ENCODE data around the gene LRRC46. TPM values are rescaled to one million over a fixed set of nuclear protein-coding genes. Genes with fewer than 3 reads are reported as not detected.

Gene LRRC46
- total and polyA plus RNA-seq, 9 of the 15 experiments (the other 6 are each of a cell fraction or from before 2014, with no cell fraction given), result 0.39 to 1.4 (median 0.53) TPM; not detected in 1

- peak; percentile 22; the same call in 1 of the 2 replicates for TF ChIP-seq JUN (IDR thresholded peaks at IDR 0.05; ENCODE audit: borderline replicate concordance, low read depth, low read length)
- no peak for TF ChIP-seq JUN (CRISPR knock-in tag; IDR thresholded peaks at IDR 0.05; ENCODE audit: borderline replicate concordance)
- TF ChIP-seq KLF1 (tag; IDR thresholded peaks at IDR 0.05), result no peak
- no peak for TF ChIP-seq ZNF512 (tag; IDR thresholded peaks at IDR 0.05)
- TF ChIP-seq ATF4 (CRISPR knock-in tag; IDR thresholded peaks at IDR 0.05), result peak; percentile 39; the same call in 1 of the 2 replicates
- TF ChIP-seq ILK (tag; IDR thresholded peaks at IDR 0.05; ENCODE audit: borderline replicate concordance, low read depth), result no peak
- TF ChIP-seq MYNN (IDR thresholded peaks at IDR 0.05), result no peak
- no peak for TF ChIP-seq MYNN (CRISPR knock-in tag; IDR thresholded peaks at IDR 0.05)
- TF ChIP-seq THRAP3 (IDR thresholded peaks at IDR 0.05; ENCODE audit: borderline replicate concordance), result no peak
- peak; percentile 24; the same call in 1 of the 2 replicates for TF ChIP-seq MYC (IDR thresholded peaks at IDR 0.05; ENCODE audit: low read depth, low read length)
- TF ChIP-seq MYC (CRISPR knock-in tag; IDR thresholded peaks at IDR 0.05; ENCODE audit: borderline replicate concordance, low read depth), result no peak
- TF ChIP-seq GATAD2A (IDR thresholded peaks at IDR 0.05), result no peak
- TF ChIP-seq ZNF384 (IDR thresholded peaks at IDR 0.05; ENCODE audit: low read depth, low read length), result no peak
- peak; percentile 50 for TF ChIP-seq CEBPB (tag; IDR thresholded peaks at IDR 0.05)
- TF ChIP-seq ARID1B (IDR thresholded peaks at IDR 0.05), result peak; percentile 67
- TF ChIP-seq ASH1L (IDR thresholded peaks at IDR 0.05; ENCODE audit: borderline replicate concordance, low read depth, partially characterized antibody), result no peak
- peak; percentile 91 for TF ChIP-seq NFIC (IDR thresholded peaks at IDR 0.05)
- TF ChIP-seq ARHGAP35 (IDR thresholded peaks at IDR 0.05; ENCODE audit: partially characterized antibody), result no peak
- peak; percentile 75; the same call in 1 of the 2 replicates for TF ChIP-seq SMARCE1 (IDR thresholded peaks at IDR 0.05)
- TF ChIP-seq HNRNPH1 (optimal IDR thresholded peaks at IDR 0.05; ENCODE audit: low read depth, low read length), result no peak
- TF ChIP-seq PKNOX1 (IDR thresholded peaks at IDR 0.05), result peak; percentile 91
- no peak for TF ChIP-seq HOMEZ (CRISPR knock-in tag; IDR thresholded peaks at IDR 0.05)
- no peak for TF ChIP-seq PTTG1 (tag; IDR thresholded peaks at IDR 0.05; ENCODE audit: low read depth)
- TF ChIP-seq HNRNPLL (IDR thresholded peaks at IDR 0.05; ENCODE audit: low read depth, low read length, poor library complexity, severe bottlenecking), result no peak
- no peak for TF ChIP-seq ZFX (CRISPR knock-in tag; IDR thresholded peaks at IDR 0.05)
- no peak for TF ChIP-seq ILF3 (IDR thresholded peaks at IDR 0.05; ENCODE audit: borderline replicate concordance)
- no peak for TF ChIP-seq STAG1 (CRISPR knock-in tag; IDR thresholded peaks at IDR 0.05; ENCODE audit: borderline replicate concordance)
These were observed 12.8 kb downstream of the LRRC46 start (continued) for GRCh38 chr17:47844227-47844626.
